GM23338 (cell line): ENCODE results near the gene SLC2A4RG. TPM values are rescaled to one million over a fixed set of nuclear protein-coding genes. Genes with fewer than 3 reads are reported as not detected.

Source experiments
- ATAC-seq: fragments of 200-7000 bp; cut with Tn5 transposase; 3 replicates; pipeline ENCODE4 v1.9.1; 2020
- DNase-seq: peaks from one replicate; pipeline ENCODE4 v3.0.0-alpha.2; 2015; ENCODE audit warnings: low spot score
- H2AFZ ChIP-seq: fragments of 200-600 bp; sonication (generic); 2 replicates; pipeline ENCODE4 v1.8.0; 2016; ENCODE audit warnings: antibody characterized with exemption, mild to moderate bottlenecking, moderate library complexity
- H3F3A ChIP-seq: fragments of 200-600 bp; sonication (generic); replicated peaks from 2 replicates; pipeline ENCODE4 v1.8.0; 2017; ENCODE audit warnings: antibody characterized with exemption, mixed run types, low read depth
- H3K27ac ChIP-seq: fragments of 200-600 bp; sonication (generic); 2 replicates; pipeline ENCODE4 v1.6.1; 2016; ENCODE audit warnings: low read depth
- H3K27me3 ChIP-seq: fragments of 200-600 bp; sonication (generic); 2 replicates; pipeline ENCODE4 v1.8.0; 2016; ENCODE audit warnings: mild to moderate bottlenecking, mixed run types, moderate library complexity; ENCODE audit not compliant: insufficient read depth
- H3K36me3 ChIP-seq: fragments of 200-600 bp; sonication (generic); 2 replicates; pipeline ENCODE4 v1.8.0; 2016; ENCODE audit warnings: mild to moderate bottlenecking; ENCODE audit not compliant: insufficient read depth
- H3K4me1 ChIP-seq: fragments of 200-600 bp; sonication (generic); 2 replicates; pipeline ENCODE4 v1.8.0; 2016; ENCODE audit warnings: mild to moderate bottlenecking, moderate library complexity; ENCODE audit not compliant: insufficient read depth
- H3K4me2 ChIP-seq: fragments of 200-600 bp; sonication (generic); 2 replicates; pipeline ENCODE4 v1.7.1; 2017; ENCODE audit warnings: mixed run types
- H3K4me3 ChIP-seq: fragments of 200-600 bp; sonication (generic); 2 replicates; pipeline ENCODE4 v1.6.1; 2016; ENCODE audit warnings: mixed run types
- H3K79me2 ChIP-seq: fragments of 200-600 bp; sonication (generic); replicated peaks from 2 replicates; pipeline ENCODE4 v1.8.0; 2017; ENCODE audit warnings: mild to moderate bottlenecking; ENCODE audit not compliant: insufficient read depth
- H3K9me2 ChIP-seq: fragments of 200-600 bp; sonication (generic); 2 replicates; pipeline ENCODE4 v1.8.0; 2017; ENCODE audit not compliant: insufficient read depth
- H4K20me1 ChIP-seq: fragments of 200-600 bp; sonication (generic); replicated peaks from 2 replicates; pipeline ENCODE4 v1.8.0; 2017; ENCODE audit warnings: mild to moderate bottlenecking; ENCODE audit not compliant: insufficient read depth
- H3K27ac Mint-ChIP-seq: 2 replicates; pipeline ENCODE4 v1.8.0; 2020; ENCODE audit warnings: inconsistent platforms, mild to moderate bottlenecking, moderate library complexity, mixed read lengths
- H3K27me3 Mint-ChIP-seq: 3 replicates; pipeline ENCODE4 v1.8.0; 2022; ENCODE audit warnings: low read depth, mild to moderate bottlenecking, moderate library complexity, mixed read lengths, inconsistent platforms; ENCODE audit not compliant: insufficient read depth, poor library complexity
- H3K36me3 Mint-ChIP-seq: 3 replicates; pipeline ENCODE4 v1.8.0; 2021; ENCODE audit warnings: low read depth, mild to moderate bottlenecking, inconsistent platforms, moderate library complexity, mixed read lengths
- H3K4me1 Mint-ChIP-seq: 3 replicates; pipeline ENCODE4 v1.8.0; 2020; ENCODE audit warnings: mild to moderate bottlenecking, inconsistent platforms, mixed read lengths
- H3K4me3 Mint-ChIP-seq: 3 replicates; pipeline ENCODE4 v1.8.0; 2021; ENCODE audit warnings: moderate library complexity, mild to moderate bottlenecking, inconsistent platforms, mixed read lengths
- H3K9me3 Mint-ChIP-seq: 3 replicates; pipeline ENCODE4 v1.8.0; 2020; ENCODE audit warnings: moderate library complexity, mild to moderate bottlenecking, inconsistent platforms, mixed read lengths
- CREB1 ChIP-seq: fragments of 250-450 bp; sonication (Bioruptor Pico); IDR thresholded peaks from 2 replicates; pipeline ENCODE4 v1.5.0; 2020; ENCODE audit warnings: low read depth, mild to moderate bottlenecking, moderate library complexity
- EZH2 ChIP-seq: fragments of 200-600 bp; sonication (generic); IDR thresholded peaks from one replicate; pipeline ENCODE4 v1.8.0; 2017; ENCODE audit warnings: antibody characterized with exemption, mild to moderate bottlenecking, low read depth; ENCODE audit not compliant: unreplicated experiment
- EZH2phosphoT487 ChIP-seq: fragments of 200-600 bp; sonication (generic); IDR thresholded peaks from one replicate; pipeline ENCODE4 v1.8.1; 2018; ENCODE audit warnings: antibody characterized with exemption; ENCODE audit not compliant: unreplicated experiment
- JUNB ChIP-seq: IDR thresholded peaks from one replicate; pipeline ENCODE4 v1.6.1; 2016; ENCODE audit warnings: antibody characterized with exemption; ENCODE audit not compliant: unreplicated experiment
- NANOG ChIP-seq: IDR thresholded peaks from 2 replicates; pipeline ENCODE4 v1.6.1; 2016; ENCODE audit warnings: antibody characterized with exemption, borderline replicate concordance
- POLR2AphosphoS5 ChIP-seq: IDR thresholded peaks from 2 replicates; pipeline ENCODE4 v1.6.1; 2016; ENCODE audit warnings: antibody characterized with exemption, low read depth
- ZNF114 ChIP-seq: fragments of 250-450 bp; sonication (Bioruptor Pico); IDR thresholded peaks from 2 replicates; pipeline ENCODE4 v1.5.0; 2020; ENCODE audit warnings: mild to moderate bottlenecking, moderate library complexity
- ZNF331 ChIP-seq: fragments of 250-450 bp; sonication (Bioruptor Pico); IDR thresholded peaks from 2 replicates; pipeline ENCODE4 v1.5.0; 2020; ENCODE audit warnings: low read depth, mild to moderate bottlenecking, moderate library complexity
- ZNF462 ChIP-seq: fragments of 250-450 bp; sonication (Bioruptor Pico); IDR thresholded peaks from 2 replicates; pipeline ENCODE4 v1.5.0; 2020; ENCODE audit warnings: mild to moderate bottlenecking, moderate library complexity
- polyA plus RNA-seq: library from polyadenylated mRNA; unstranded; fragments of >200 nt; fragmentation: Nextera tagmentation; extraction: Ambion mirVana; gene quantifications from 2 replicates; pipeline ENCODE4 v1.2.1, GENCODE V29; 2016
- total RNA-seq: library from RNA; depleted of rRNA; stranded (reverse); fragments of >200 nt; shearing (Covaris generic); gene quantifications from 2 replicates; pipeline ENCODE4 v1.2.3, GENCODE V29; 2014
- TF ChIP-seq, protein P1 (sequence below), 2 experiments: fragments of 200-600 bp in 1 of 2; sonication (generic) in 1 of 2; conservative IDR thresholded peaks; 2 replicates each; pipeline versions ENCODE4 v1.5.1 to v1.6.1; 2016 to 2017; ENCODE audit warnings: antibody characterized with exemption in 2 of 2, low read depth in 2 of 2, mild to moderate bottlenecking in 2 of 2, moderate library complexity in 1 of 2
- TF ChIP-seq, protein P2 (sequence below): IDR thresholded peaks from one replicate; pipeline ENCODE4 v1.6.1; 2018; ENCODE audit warnings: antibody characterized with exemption; ENCODE audit not compliant: unreplicated experiment

Gene SLC2A4RG
- total and polyA plus RNA-seq, 2 experiments from 2014 or later = 22.8 to 42.0 TPM

DNA sequence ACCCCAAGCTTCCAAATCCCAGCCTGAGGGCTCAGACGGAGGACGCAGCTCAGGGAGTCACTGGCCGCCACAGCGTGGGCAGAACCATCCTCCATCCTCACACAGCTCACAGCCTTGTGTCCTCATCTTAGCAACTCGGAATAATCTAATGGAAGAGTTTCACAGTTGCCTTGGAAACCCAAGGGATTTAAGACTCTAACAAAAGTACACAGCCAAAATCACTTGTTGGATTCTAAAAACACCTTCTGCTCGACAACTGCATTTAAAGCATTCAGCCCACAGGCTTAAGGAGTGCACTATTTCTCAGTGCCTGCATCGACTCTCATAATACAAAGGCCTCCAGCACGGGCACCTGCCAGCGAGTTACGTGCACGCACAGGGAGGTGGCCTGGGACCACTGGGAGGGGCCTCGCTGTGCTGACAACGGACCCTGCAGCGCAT lies 46.1 kb downstream of the SLC2A4RG start:
- Histone ChIP-seq H3K4me1 (no peaks in the 10 kb centered on the region), H4K20me1 (peaks cover 14% of the 10 kb centered on the region), H3F3A (peaks cover 18% of the 10 kb centered on the region), H3K36me3 (no peaks in the 10 kb centered on the region), H3K9me2 (no peaks in the 10 kb centered on the region), H3K79me2 (peaks cover 7% of the 10 kb centered on the region), H3K27ac (0 out of 2 replicates have a peak overlapping the region, but pooled peaks have one; percentile 50), H2AFZ (no peak overlapping the region), H3K4me3 (no peak overlapping the region), H3K4me2 (no peak overlapping the region), H3K27me3 (no peaks in the 10 kb centered on the region)
- ATAC-seq (no peak; the same call in 2 of the 3 replicates), DNase-seq (no peak)
- H3K27ac Mint-ChIP-seq = no peak overlapping the region; the same call in 1 of the 2 replicates
- no peaks in the 10 kb centered on the region; the same call in 1 of the 3 replicates for H3K4me1 Mint-ChIP-seq
- H3K9me3 Mint-ChIP-seq = no peaks in the 10 kb centered on the region; the same call in 2 of the 3 replicates
- TF ChIP-seq ZNF462 (CRISPR knock-in tag) = no peak
- no peak for TF ChIP-seq EZH2
- TF ChIP-seq ZNF331 (CRISPR knock-in tag) = no peak
- TF ChIP-seq NANOG = no peak
- TF ChIP-seq EZH2phosphoT487 = no peak
- TF ChIP-seq JUNB = no peak
- no peak for TF ChIP-seq CREB1 (CRISPR knock-in tag)
- TF ChIP-seq, protein P1, sequence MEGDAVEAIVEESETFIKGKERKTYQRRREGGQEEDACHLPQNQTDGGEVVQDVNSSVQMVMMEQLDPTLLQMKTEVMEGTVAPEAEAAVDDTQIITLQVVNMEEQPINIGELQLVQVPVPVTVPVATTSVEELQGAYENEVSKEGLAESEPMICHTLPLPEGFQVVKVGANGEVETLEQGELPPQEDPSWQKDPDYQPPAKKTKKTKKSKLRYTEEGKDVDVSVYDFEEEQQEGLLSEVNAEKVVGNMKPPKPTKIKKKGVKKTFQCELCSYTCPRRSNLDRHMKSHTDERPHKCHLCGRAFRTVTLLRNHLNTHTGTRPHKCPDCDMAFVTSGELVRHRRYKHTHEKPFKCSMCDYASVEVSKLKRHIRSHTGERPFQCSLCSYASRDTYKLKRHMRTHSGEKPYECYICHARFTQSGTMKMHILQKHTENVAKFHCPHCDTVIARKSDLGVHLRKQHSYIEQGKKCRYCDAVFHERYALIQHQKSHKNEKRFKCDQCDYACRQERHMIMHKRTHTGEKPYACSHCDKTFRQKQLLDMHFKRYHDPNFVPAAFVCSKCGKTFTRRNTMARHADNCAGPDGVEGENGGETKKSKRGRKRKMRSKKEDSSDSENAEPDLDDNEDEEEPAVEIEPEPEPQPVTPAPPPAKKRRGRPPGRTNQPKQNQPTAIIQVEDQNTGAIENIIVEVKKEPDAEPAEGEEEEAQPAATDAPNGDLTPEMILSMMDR (conservative IDR thresholded peaks at IDR 0.05; ENCODE audit: low read depth in 2 of 2) = no peak
- no peak for TF ChIP-seq POLR2AphosphoS5
- no peak for TF ChIP-seq ZNF114
- TF ChIP-seq, protein P2, sequence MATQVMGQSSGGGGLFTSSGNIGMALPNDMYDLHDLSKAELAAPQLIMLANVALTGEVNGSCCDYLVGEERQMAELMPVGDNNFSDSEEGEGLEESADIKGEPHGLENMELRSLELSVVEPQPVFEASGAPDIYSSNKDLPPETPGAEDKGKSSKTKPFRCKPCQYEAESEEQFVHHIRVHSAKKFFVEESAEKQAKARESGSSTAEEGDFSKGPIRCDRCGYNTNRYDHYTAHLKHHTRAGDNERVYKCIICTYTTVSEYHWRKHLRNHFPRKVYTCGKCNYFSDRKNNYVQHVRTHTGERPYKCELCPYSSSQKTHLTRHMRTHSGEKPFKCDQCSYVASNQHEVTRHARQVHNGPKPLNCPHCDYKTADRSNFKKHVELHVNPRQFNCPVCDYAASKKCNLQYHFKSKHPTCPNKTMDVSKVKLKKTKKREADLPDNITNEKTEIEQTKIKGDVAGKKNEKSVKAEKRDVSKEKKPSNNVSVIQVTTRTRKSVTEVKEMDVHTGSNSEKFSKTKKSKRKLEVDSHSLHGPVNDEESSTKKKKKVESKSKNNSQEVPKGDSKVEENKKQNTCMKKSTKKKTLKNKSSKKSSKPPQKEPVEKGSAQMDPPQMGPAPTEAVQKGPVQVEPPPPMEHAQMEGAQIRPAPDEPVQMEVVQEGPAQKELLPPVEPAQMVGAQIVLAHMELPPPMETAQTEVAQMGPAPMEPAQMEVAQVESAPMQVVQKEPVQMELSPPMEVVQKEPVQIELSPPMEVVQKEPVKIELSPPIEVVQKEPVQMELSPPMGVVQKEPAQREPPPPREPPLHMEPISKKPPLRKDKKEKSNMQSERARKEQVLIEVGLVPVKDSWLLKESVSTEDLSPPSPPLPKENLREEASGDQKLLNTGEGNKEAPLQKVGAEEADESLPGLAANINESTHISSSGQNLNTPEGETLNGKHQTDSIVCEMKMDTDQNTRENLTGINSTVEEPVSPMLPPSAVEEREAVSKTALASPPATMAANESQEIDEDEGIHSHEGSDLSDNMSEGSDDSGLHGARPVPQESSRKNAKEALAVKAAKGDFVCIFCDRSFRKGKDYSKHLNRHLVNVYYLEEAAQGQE = no peak
- H3K36me3 Mint-ChIP-seq = no peaks in the 10 kb centered on the region; the same call in 2 of the 3 replicates
- peaks cover 10% of the 10 kb centered on the region for H3K27me3 Mint-ChIP-seq
- H3K4me3 Mint-ChIP-seq = no peak overlapping the region
